ENCODE measurements around the gene IARS2.
"Not testable (repeated sequence)": the region's sequence is repeated elsewhere in the genome, so short reads cannot be mapped to it uniquely, and the experiment has no call there.

The IARS2 gene

GRCh38 chr1:220164116-220164515 is 70.2 kb downstream of the IARS2 start:
- DNase-seq (ENCODE audit: low spot score): no peak

GRCh38 chr1:220164517-220164916 is 70.6 kb downstream of the IARS2 start:
- DNase-seq (ENCODE audit: low spot score): no peak
- no peak for FAIRE-seq

More at GRCh38 chr1:220164116-220164515, 70.2 kb downstream of the IARS2 start:
- FAIRE-seq: no peak

- no peak for DNase-seq (ENCODE audit: low spot score)
- no peak for FAIRE-seq
Measured at GRCh38 chr1:220166853-220167252, 72.9 kb downstream of the IARS2 start.

GRCh38 chr1:220169887-220170286 is 76.0 kb downstream of the IARS2 start:
- FAIRE-seq; DNase-seq (ENCODE audit: low spot score): not testable (repeated sequence)

GRCh38 chr1:220170836-220171526 is 77.0 kb downstream of the IARS2 start:
- FAIRE-seq: no peak
- no peak for DNase-seq (ENCODE audit: low spot score)

GRCh38 chr1:220176540-220176939 is 82.6 kb downstream of the IARS2 start:
- no peak for FAIRE-seq

GRCh38 chr1:220182111-220182510 is 88.2 kb downstream of the IARS2 start:
- no peak for FAIRE-seq
- DNase-seq (ENCODE audit: low spot score): no peak

More at GRCh38 chr1:220176540-220176939, 82.6 kb downstream of the IARS2 start:
- DNase-seq (ENCODE audit: low spot score): no peak

- DNase-seq (ENCODE audit: low spot score) (no peak), FAIRE-seq (no peak)
Measured at GRCh38 chr1:220182656-220183055, 88.7 kb downstream of the IARS2 start.

- no peak for FAIRE-seq
- no peak for DNase-seq (ENCODE audit: low spot score)
Measured at GRCh38 chr1:220184506-220184905, 90.6 kb downstream of the IARS2 start.

- FAIRE-seq: no peak
Measured at GRCh38 chr1:220186752-220187151, 92.8 kb downstream of the IARS2 start.

GRCh38 chr1:220188538-220188937 is 94.6 kb downstream of the IARS2 start:
- no peak for DNase-seq (ENCODE audit: low spot score)
- no peak for FAIRE-seq

More at GRCh38 chr1:220186752-220187151, 92.8 kb downstream of the IARS2 start:
- no peak for DNase-seq (ENCODE audit: low spot score)

GRCh38 chr1:220189750-220190347 is 95.9 kb downstream of the IARS2 start:
- FAIRE-seq: no peak

GRCh38 chr1:220195701-220196100 is 101.8 kb downstream of the IARS2 start:
- DNase-seq (ENCODE audit: low spot score) (no peak), FAIRE-seq (no peak)

More at GRCh38 chr1:220189750-220190347, 95.9 kb downstream of the IARS2 start:
- DNase-seq (ENCODE audit: low spot score): peak; percentile 24
